Measurements from ENCODE around the gene GOLGA6B.
"Not testable (repeated sequence)": the region's sequence is repeated elsewhere in the genome, so short reads cannot be mapped to it uniquely, and the experiment has no call there.

The GOLGA6B gene

GRCh38 chr15:72654397-72654796 lies at the start of gene GOLGA6B:
Gene GOLGA6B (plus strand): TSS chr15:72654697. CDS start chr15:72654738, 41 bp downstream.
- DNase-seq (ENCODE audit: low spot score) = not testable (repeated sequence)

- DNase-seq (ENCODE audit: low spot score) = no peak
Observed at GRCh38 chr15:72604794-72605193, 49.7 kb upstream of the GOLGA6B start.

GRCh38 chr15:72608084-72608483 lies 46.4 kb upstream of the GOLGA6B start:
- not testable (repeated sequence) for DNase-seq (ENCODE audit: low spot score)

- DNase-seq (ENCODE audit: low spot score) = no peak
Observed at GRCh38 chr15:72609862-72610261, 44.6 kb upstream of the GOLGA6B start.

- not testable (repeated sequence) for DNase-seq (ENCODE audit: low spot score)
Observed at GRCh38 chr15:72612324-72612723, 42.2 kb upstream of the GOLGA6B start.

GRCh38 chr15:72614810-72615532 lies 39.5 kb upstream of the GOLGA6B start:
- no peak for DNase-seq (ENCODE audit: low spot score)

GRCh38 chr15:72615533-72616233 lies 38.8 kb upstream of the GOLGA6B start:
- not testable (repeated sequence) for DNase-seq (ENCODE audit: low spot score)

- no peak for DNase-seq (ENCODE audit: low spot score)
Observed at GRCh38 chr15:72616491-72617210, 37.8 kb upstream of the GOLGA6B start.

GRCh38 chr15:72623854-72624253 lies 30.6 kb upstream of the GOLGA6B start:
- DNase-seq (ENCODE audit: low spot score) = not testable (repeated sequence)

- not testable (repeated sequence) for DNase-seq (ENCODE audit: low spot score)
Observed at GRCh38 chr15:72626153-72626552, 28.3 kb upstream of the GOLGA6B start.

- not testable (repeated sequence) for DNase-seq (ENCODE audit: low spot score)
Observed at GRCh38 chr15:72628249-72629067, 26.0 kb upstream of the GOLGA6B start.

- not testable (repeated sequence) for DNase-seq (ENCODE audit: low spot score)
Observed at GRCh38 chr15:72629068-72629570, 25.4 kb upstream of the GOLGA6B start.

- not testable (repeated sequence) for DNase-seq (ENCODE audit: low spot score)
Observed at GRCh38 chr15:72636519-72637282, 17.8 kb upstream of the GOLGA6B start.

- not testable (repeated sequence) for DNase-seq (ENCODE audit: low spot score)
Observed at GRCh38 chr15:72639759-72640483, 14.6 kb upstream of the GOLGA6B start.

GRCh38 chr15:72642271-72642670 lies 12.2 kb upstream of the GOLGA6B start:
- not testable (repeated sequence) for DNase-seq (ENCODE audit: low spot score)

- not testable (repeated sequence) for DNase-seq (ENCODE audit: low spot score)
Observed at GRCh38 chr15:72648631-72649253, 5.8 kb upstream of the GOLGA6B start.

GRCh38 chr15:72656014-72656413 lies 1.5 kb downstream of the GOLGA6B start:
- DNase-seq (ENCODE audit: low spot score) = not testable (repeated sequence)

GRCh38 chr15:72661081-72661480 lies 6.6 kb downstream of the GOLGA6B start:
- not testable (repeated sequence) for DNase-seq (ENCODE audit: low spot score)

GRCh38 chr15:72663931-72664330 lies 9.4 kb downstream of the GOLGA6B start:
- not testable (repeated sequence) for DNase-seq (ENCODE audit: low spot score)
